IMR-90 (cell line): ENCODE measurements around the gene TMEM212. TPM values are rescaled to one million over a fixed set of nuclear protein-coding genes. Genes with fewer than 3 reads are reported as not detected.
A peak's percentile ranks its signal among the peaks of the same experiment; 100 is the strongest.

Experiments used
- ATAC-seq: fragments of 200-7000 bp; cut with Tn5 transposase; 2 replicates; pipeline ENCODE4 v1.9.1; 2020; ENCODE audit warnings: low read depth, mild to moderate bottlenecking, moderate library complexity
- BruUV-seq: library from RNA; stranded (reverse); fragments of 400-500 nt; replicated peaks from 2 replicates; lab custom pipeline; 2021; lab: Mats Ljungman, UMichigan
- CTCF ChIA-PET: fragments of 300-600 bp; formaldehyde crosslinking; extraction: SDS; loops from one replicate; lab custom pipeline; 2021; ENCODE audit warnings: antibody characterized with exemption; lab: Yijun Ruan, JAX
- POLR2A ChIA-PET: fragments of 300-600 bp; sonication (Branson Sonifier 250); formaldehyde crosslinking; loops from one replicate; lab custom pipeline; 2022; ENCODE audit warnings: antibody characterized with exemption; ENCODE audit not compliant: unreplicated experiment; lab: Charles Lee
- DNase-seq: peaks from one replicate; pipeline ENCODE4 v3.0.0; 2013
- H2AFZ ChIP-seq: replicated peaks from 2 replicates; pipeline ENCODE3; 2013; ENCODE audit warnings: low read length, mild to moderate bottlenecking; ENCODE audit not compliant: poor library complexity
- H2AK5ac ChIP-seq: 2 replicates; pipeline ENCODE4 v1.6.1; 2013; ENCODE audit warnings: low read depth, low read length, inconsistent platforms
- H2AK9ac ChIP-seq: replicated peaks from 2 replicates; pipeline ENCODE3; 2013; ENCODE audit warnings: mild to moderate bottlenecking, low read depth, low read length, moderate library complexity; ENCODE audit not compliant: poor library complexity
- H2BK120ac ChIP-seq: 2 replicates; pipeline ENCODE4 v1.6.1; 2013; ENCODE audit warnings: low read depth, low read length, inconsistent platforms
- H2BK15ac ChIP-seq: 3 replicates; pipeline ENCODE4 v1.6.1; 2013; ENCODE audit warnings: low read depth, low read length, inconsistent platforms
- H2BK20ac ChIP-seq: 2 replicates; pipeline ENCODE4 v1.6.1; 2013; ENCODE audit warnings: low read depth, mild to moderate bottlenecking, inconsistent platforms, low read length, moderate library complexity
- H2BK5ac ChIP-seq: 2 replicates; pipeline ENCODE4 v1.6.1; 2013; ENCODE audit warnings: mild to moderate bottlenecking, low read depth, low read length, inconsistent platforms; ENCODE audit not compliant: poor library complexity, severe bottlenecking
- H3K14ac ChIP-seq: replicated peaks from 2 replicates; pipeline ENCODE4 v1.6.1; 2013; ENCODE audit warnings: low read depth, low read length, inconsistent platforms
- H3K18ac ChIP-seq: 2 replicates; pipeline ENCODE4 v1.6.1; 2013; ENCODE audit warnings: low read depth, low read length, control low read depth
- H3K23ac ChIP-seq: 2 replicates; pipeline ENCODE4 v1.6.1; 2013; ENCODE audit warnings: low read depth, low read length, inconsistent platforms
- H3K27ac ChIP-seq: 2 replicates; pipeline ENCODE4 v1.5.1; 2013; ENCODE audit warnings: mild to moderate bottlenecking, control low read depth, low read length; ENCODE audit not compliant: insufficient read depth
- H3K27me3 ChIP-seq: 2 replicates; pipeline ENCODE4 v1.6.1; 2013; ENCODE audit warnings: low read length; ENCODE audit not compliant: control insufficient read depth, insufficient read depth
- H3K36me3 ChIP-seq: 2 replicates; pipeline ENCODE4 v1.6.1; 2013; ENCODE audit warnings: low read length, mixed read lengths; ENCODE audit not compliant: control insufficient read depth, insufficient read depth
- H3K4ac ChIP-seq: 2 replicates; pipeline ENCODE4 v1.6.1; 2013; ENCODE audit warnings: low read depth, low read length, inconsistent platforms
- H3K4me1 ChIP-seq: 2 replicates; pipeline ENCODE4 v1.6.1; 2013; ENCODE audit warnings: low read length, mixed read lengths; ENCODE audit not compliant: control insufficient read depth, insufficient read depth
- H3K4me2 ChIP-seq: 2 replicates; pipeline ENCODE4 v1.6.1; 2013; ENCODE audit warnings: low read depth, mild to moderate bottlenecking, control low read depth, low read length, moderate library complexity
- H3K4me3 ChIP-seq: 2 replicates; pipeline ENCODE4 v1.5.1; 2013; ENCODE audit warnings: low read depth, mild to moderate bottlenecking, control low read depth, low read length, moderate library complexity; ENCODE audit not compliant: insufficient read depth
- H3K56ac ChIP-seq: 2 replicates; pipeline ENCODE4 v1.6.1; 2013; ENCODE audit warnings: low read length, inconsistent platforms; ENCODE audit not compliant: insufficient read depth; ENCODE audit errors: extremely low read depth
- H3K79me1 ChIP-seq, 2 experiments: 2 replicates each; pipeline ENCODE4 v1.6.1; 2013; ENCODE audit warnings: low read length in 2 of 2, inconsistent platforms in 1 of 2, low read depth in 1 of 2
- H3K9ac ChIP-seq: 2 replicates; pipeline ENCODE4 v1.6.1; 2013; ENCODE audit warnings: low read depth, low read length, control low read depth
- H3K9me1 ChIP-seq: 2 replicates; pipeline ENCODE4 v1.6.1; 2013; ENCODE audit warnings: low read length, inconsistent platforms; ENCODE audit not compliant: insufficient read depth
- H3K9me3 ChIP-seq: 2 replicates; pipeline ENCODE4 v1.6.1; 2013; ENCODE audit warnings: low read length; ENCODE audit not compliant: control insufficient read depth, insufficient read depth
- H4K20me1 ChIP-seq: 2 replicates; pipeline ENCODE4 v1.6.1; 2013; ENCODE audit warnings: low read length, inconsistent platforms; ENCODE audit not compliant: insufficient read depth
- H4K5ac ChIP-seq: 2 replicates; pipeline ENCODE4 v1.6.1; 2013; ENCODE audit warnings: mild to moderate bottlenecking, low read depth, low read length, control low read depth
- H4K8ac ChIP-seq, 2 experiments: 2 replicates each; pipeline ENCODE4 v1.6.1; 2013; ENCODE audit warnings: low read depth in 2 of 2, low read length in 2 of 2, control low read depth in 1 of 2, inconsistent platforms in 1 of 2
- H4K91ac ChIP-seq: 2 replicates; pipeline ENCODE4 v1.6.1; 2013; ENCODE audit warnings: low read depth, low read length, inconsistent platforms; ENCODE audit not compliant: insufficient read depth
- CEBPB ChIP-seq: IDR thresholded peaks from 2 replicates; pipeline ENCODE4 v1.6.1; 2012; ENCODE audit warnings: low read depth, low read length, improper control_type of control experiment
- RAD21 ChIP-seq: IDR thresholded peaks from 2 replicates; pipeline ENCODE4 v1.6.1; 2012; ENCODE audit warnings: low read length, improper control_type of control experiment
- WGBS, 2 experiments: methylation state at CpG; one replicate each; pipeline versions ENCODE4 v1.1.5 to v1.1.7; 2013; ENCODE audit warnings: missing lambda C conversion rate in 2 of 2; ENCODE audit not compliant: insufficient read length in 1 of 2; ENCODE audit errors: extremely low coverage in 2 of 2; 5-methylcytosine and 5-hydroxymethylcytosine counted together
- dilution Hi-C: fragments of 300-500 bp; cut with HindIII; formaldehyde crosslinking; loops from one replicate; pipeline ENCODE4 v1.14.3; 2018; ENCODE audit warnings: low sequenced_read_pairs; ENCODE audit not compliant: unreplicated experiment
- in situ Hi-C: fragments of 300-500 bp; cut with MboI; formaldehyde crosslinking; loops from 3 replicates; pipeline ENCODE4 v1.14.3; 2019; ENCODE audit warnings: low sequenced_read_pairs, inconsistent platforms, mixed read lengths
- intact Hi-C: fragments of 100-400 bp; cut with micrococcal nuclease; formaldehyde crosslinking; loops from 2 replicates; pipeline ENCODE4 v1.10.0; 2022
- polyA plus RNA-seq, 3 experiments: library from polyadenylated mRNA; depleted of rRNA; stranded (reverse); fragments of >200 nt; gene quantifications; 2 replicates each; pipeline ENCODE4 v1.2.3, GENCODE V29; 2012; ENCODE audit warnings: low replicate concordance in 1 of 3
- total RNA-seq: library from RNA; depleted of rRNA; stranded (reverse); fragments of >200 nt; gene quantifications from 2 replicates; pipeline ENCODE4 v1.2.3, GENCODE V29; 2012

The TMEM212 gene
- total and polyA plus RNA-seq, 2 of the 4 experiments (the other 2 are of a cell fraction), result not detected

DNA sequence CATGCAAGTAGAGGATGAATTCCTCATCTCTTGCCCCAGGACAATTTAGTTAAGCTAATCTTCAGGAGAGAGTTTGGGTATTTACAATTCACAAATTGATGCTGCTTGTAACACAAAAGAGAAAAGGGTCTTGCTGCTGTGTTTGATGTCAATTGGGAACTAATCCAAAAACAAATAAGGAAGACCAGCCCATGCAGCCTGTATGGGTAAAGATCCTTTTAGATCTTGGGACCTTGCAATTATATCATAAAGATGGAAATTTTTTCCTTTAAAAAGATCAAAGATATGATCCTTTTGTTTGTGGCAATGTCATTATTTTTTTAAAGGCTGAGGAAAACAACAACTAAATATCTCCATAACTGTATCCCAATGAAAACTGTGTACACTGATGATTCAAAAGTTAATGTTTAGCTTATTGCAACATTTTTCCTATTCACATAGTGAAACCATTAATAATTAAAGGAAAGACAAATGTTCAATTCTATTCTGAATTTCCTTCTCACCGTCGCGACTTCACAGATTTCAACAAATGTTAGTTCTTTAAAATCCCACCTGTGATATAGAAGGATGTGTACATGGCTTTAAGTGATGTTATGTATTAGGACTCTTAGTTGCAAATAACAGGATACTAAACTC is 40.2 kb downstream of the TMEM212 start:
- Histone ChIP-seq H4K91ac (no peak overlapping the region), H3K27me3 (no peaks in the 10 kb centered on the region), H3K56ac (no peak overlapping the region), H3K9me1 (no peaks in the 10 kb centered on the region; the same call in 1 of the 2 replicates), H3K4ac (no peak overlapping the region), H3K27ac (no peak overlapping the region), H3K36me3 (no peaks in the 10 kb centered on the region), H3K4me3 (no peak overlapping the region), H3K4me2 (no peak overlapping the region), H4K20me1 (no peaks in the 10 kb centered on the region), H3K14ac (no peak overlapping the region), H3K23ac (no peak overlapping the region), H2AK9ac (no peak overlapping the region), H4K8ac (no peak overlapping the region), H3K9me3 (no peaks in the 10 kb centered on the region), H2BK20ac (no peak overlapping the region), H2BK120ac (no peak overlapping the region), H3K79me1 (no peaks in the 10 kb centered on the region), H4K5ac (no peak overlapping the region), H2BK5ac (no peak overlapping the region), H2AFZ (no peak overlapping the region), H3K9ac (no peak overlapping the region), H3K4me1 (peaks cover 8% of the 10 kb centered on the region), H3K18ac (no peak overlapping the region), H2BK15ac (no peak overlapping the region), H2AK5ac (no peak overlapping the region; the same call in 1 of the 2 replicates)
- CTCF ChIA-PET, result interaction anchor here (0.6 kb wide), 1 partner anchor 117 kb away, joined by 3 read pairs; no protein-coding TSS in a partner anchor
- dilution Hi-C loops (no loop called here), in situ Hi-C loops (no loop called here), intact Hi-C loops (no loop called here)
- POLR2A ChIA-PET, result no interaction called here
- no peak for DNase-seq
- no peak for ATAC-seq
- TF ChIP-seq CEBPB (peak; percentile 29; the same call in 1 of the 2 replicates), RAD21 (no peak)
- BruUV-seq, result no TSS peak
- no CpG with 5 or more reads among the region's 3 CpGs for WGBS, 2 experiments
